Measurements from ENCODE around the gene KXD1. TPM values are rescaled to one million over a fixed set of nuclear protein-coding genes. Genes with fewer than 3 reads are reported as not detected.

The KXD1 gene
- total RNA-seq, 1 donor from 2014 or later, result 128 TPM

Other genes with a start within 250 kb of the KXD1 start
- 198 and 200 TPM in 2 replicates for gene LSM4, start 234.8 kb upstream of the KXD1 start, total RNA-seq
- 17.9 and 21.5 TPM in 2 replicates for gene PGPEP1, start 217.3 kb upstream of the KXD1 start, total RNA-seq
- not detected in 2 replicates for gene GDF15, start 171.7 kb upstream of the KXD1 start, total RNA-seq
- not detected in 2 replicates for gene LRRC25, start 160.2 kb upstream of the KXD1 start, total RNA-seq
- gene SSBP4, start 138.5 kb upstream of the KXD1 start, total RNA-seq, result 135 and 141 TPM in 2 replicates
- 9.0 and 10.7 TPM in 2 replicates for gene ISYNA1, start 119.7 kb upstream of the KXD1 start, total RNA-seq
- 23.6 and 24.1 TPM in 2 replicates for gene ELL, start 35.8 kb upstream of the KXD1 start, total RNA-seq
- gene FKBP8, start 14.3 kb upstream of the KXD1 start, total RNA-seq, result 163 and 167 TPM in 2 replicates
- 1,472 and 1,500 TPM in 2 replicates for gene UBA52, start 14.0 kb downstream of the KXD1 start, total RNA-seq
- gene REX1BD, start 30.9 kb downstream of the KXD1 start, total RNA-seq, result 134 and 135 TPM in 2 replicates
- not detected in 2 replicates for gene CRLF1, start 48.9 kb downstream of the KXD1 start, total RNA-seq
- 0.10 and 0.17 TPM in 2 replicates for gene TMEM59L, start 55.0 kb downstream of the KXD1 start, total RNA-seq
- gene KLHL26, start 79.2 kb downstream of the KXD1 start, total RNA-seq, result 12.7 and 16.0 TPM in 2 replicates
- 6.1 and 7.6 TPM in 2 replicates for gene CRTC1, start 125.8 kb downstream of the KXD1 start, total RNA-seq
- gene COMP, start 233.4 kb downstream of the KXD1 start, total RNA-seq, result not detected in 2 replicates

Data from activated T-helper 1 cell treated with anti-CD3 and anti-CD28 coated beads, Interleukin-12 subunit alpha, Interleukin-12 subunit beta, Interleukin-2, Interleukin-4 antibody, amounts not matched to agents 30 ng/mL and 10 ng/mL and 1 ng/mL, durations not matched to agents 14 hours and 24 hours and 36 hours (primary cell).